HG03045 (cell line): ENCODE data around the gene RPL19.
"Not testable (repeated sequence)": the region's sequence is repeated elsewhere in the genome, so short reads cannot be mapped to it uniquely, and the experiment has no call there.

Source experiments
- ATAC-seq: cut with Tn5 transposase; IDR thresholded peaks from one replicate; pipeline ENCODE4 v1.9.1; 2021; ENCODE audit warnings: mild to moderate bottlenecking, moderate library complexity; ENCODE audit not compliant: unreplicated experiment

The RPL19 gene

DNA sequence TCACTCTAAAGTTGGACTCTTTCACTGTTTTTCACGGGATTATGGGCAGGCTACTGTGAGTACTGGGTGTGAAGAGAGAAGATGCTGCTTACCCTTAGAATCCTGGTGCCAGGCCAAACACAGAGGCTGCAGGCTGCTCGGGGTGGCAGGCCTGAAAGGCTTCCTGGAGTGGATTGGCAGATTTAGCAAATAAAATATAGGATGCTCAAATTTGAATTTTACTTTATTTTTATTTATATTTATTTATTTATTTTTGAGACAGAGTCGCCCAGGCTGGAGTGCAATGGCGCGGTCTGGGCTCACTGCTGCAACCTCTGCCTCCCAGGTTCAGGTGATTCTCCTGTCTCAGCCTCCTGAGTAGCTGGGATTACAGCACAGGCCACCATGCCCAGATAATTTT, 40.5 kb downstream of the RPL19 start:
- ATAC-seq, result no peak

DNA sequence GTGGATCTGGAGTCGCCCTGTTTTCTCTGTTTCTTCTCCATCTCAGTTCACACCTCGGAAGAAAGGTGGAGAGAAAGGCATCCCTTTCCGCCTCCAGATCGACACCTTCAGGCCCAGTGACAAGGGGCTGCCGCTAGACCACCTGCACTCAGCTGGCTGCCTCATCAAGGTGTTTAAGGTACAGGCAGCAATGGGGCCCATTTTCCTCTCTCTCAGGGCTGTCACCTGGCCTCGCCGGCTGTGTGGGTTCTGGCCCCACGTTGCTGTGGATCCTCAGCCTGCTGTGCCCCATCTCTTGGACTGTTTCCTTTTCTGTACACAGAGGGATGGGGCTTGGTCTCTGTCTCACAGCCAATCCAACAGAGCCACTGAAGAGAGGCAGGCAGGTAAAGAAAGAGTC, 43.1 kb downstream of the RPL19 start:
- no peak for ATAC-seq

GRCh38 chr17:39244016-39244599, 44.0 kb downstream of the RPL19 start:
- ATAC-seq, result no peak

GRCh38 chr17:39244600-39245570, 44.8 kb downstream of the RPL19 start:
- no peak for ATAC-seq

- no peak for ATAC-seq
Observed at GRCh38 chr17:39246274-39246673, 46.2 kb downstream of the RPL19 start.

- not testable (repeated sequence) for ATAC-seq
Observed at GRCh38 chr17:39250076-39250475, 50.0 kb downstream of the RPL19 start.

DNA sequence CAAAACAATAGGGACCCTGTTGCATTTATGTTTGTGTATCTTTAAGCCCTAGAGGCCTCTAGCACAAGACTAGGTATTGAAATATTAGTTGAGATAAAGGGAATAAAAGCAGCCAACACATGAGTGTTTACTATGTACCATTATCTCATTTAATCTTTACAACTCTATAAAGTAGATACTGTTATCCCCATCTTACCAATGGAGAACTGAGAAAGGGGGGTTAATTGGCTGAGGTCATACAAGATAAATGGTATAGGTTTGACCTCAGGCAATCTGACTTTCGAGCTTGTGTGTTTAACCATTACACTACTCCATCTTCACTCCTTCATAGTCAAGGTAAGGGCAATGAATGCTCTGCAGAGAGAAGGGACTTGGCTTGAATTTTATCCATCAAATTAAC, 51.9 kb downstream of the RPL19 start:
- no peak for ATAC-seq

GRCh38 chr17:39252788-39253460, 52.8 kb downstream of the RPL19 start:
- ATAC-seq, result no peak
